ENCODE results near the gene TLNRD1. TPM values are rescaled to one million over a fixed set of nuclear protein-coding genes. Genes with fewer than 3 reads are reported as not detected.
"Not testable (repeated sequence)": the region's sequence is repeated elsewhere in the genome, so short reads cannot be mapped to it uniquely, and the experiment has no call there.

TLNRD1 gene
- total RNA-seq (1 to 10 TPM; 2.4 to 4.4 (median 2.7) TPM), polyA plus RNA-seq (1 to 10 TPM in 1 of 3 donors, under 1 TPM in 2; 0.65 to 5.1 (median 0.82) TPM)
- long read RNA-seq, donor 1, full-length matches to known transcripts, result 2 of 2 reads
- long read RNA-seq, donor 1, partial matches to known transcripts, result 0 of 2 reads
- long read RNA-seq, donor 1, other reads (novel, unspliced or antisense), result 0 of 2 reads
- long read RNA-seq, donor 2, full-length matches to known transcripts, result 3 of 3 reads
- long read RNA-seq, donor 2, partial matches to known transcripts, result 0 of 3 reads
- long read RNA-seq, donor 2, other reads (novel, unspliced or antisense), result 0 of 3 reads

- TF ChIP-seq CTCF (IDR thresholded peaks at IDR 0.05), result no peak
- Histone ChIP-seq H3K36me3 (ENCODE audit: insufficient read depth in 1 of 2, low read depth in 1 of 2) (no peaks in the 10 kb centered on the region), H3K4me1 (peaks cover 3% of the 10 kb centered on the region), H3K27ac (peak within 1 kb of the TSS; percentile 80), H3K9me3 (no peaks in the 10 kb centered on the region), H3K27me3 (ENCODE audit: insufficient read depth in 3 of 3, low read length in 2 of 3) (peaks cover 0 to 55% (median 13%) of the 10 kb centered on the region in 3 donors), H3K4me3 (peak within 1 kb of the TSS; percentile 84)
- DNase-seq (peak; percentile 88 to 90), ATAC-seq (peak; percentile 57 to 77 (median 64))
- intact Hi-C loops (cut with DNase I), result loop anchor here in 1 of 2 donors (5.0 kb wide), 1 partner anchor 107 kb away; no protein-coding TSS in a partner anchor
- WGBS, 3 donors, result 0 to 1% (median 0%) methylated on average over 46 to 66 of the region's 66 CpGs
Observed at GRCh38 chr15:81000624-81001151, at the start of gene TLNRD1. Gene TLNRD1, plus strand, starts transcription at chr15:81000923. Its CDS starts 1,349 bp downstream, at chr15:81002272.

- TF ChIP-seq CTCF (IDR thresholded peaks at IDR 0.05), result no peak
- 72 to 74% (median 74%) methylated on average over 5 of the region's 5 CpGs for WGBS, 3 donors
- Histone ChIP-seq H3K4me3 (no peak overlapping the region), H3K4me1 (no peaks in the 10 kb centered on the region), H3K27ac (no peak overlapping the region), H3K9me3 (no peaks in the 10 kb centered on the region), H3K36me3 (ENCODE audit: insufficient read depth in 1 of 2, low read depth in 1 of 2) (peaks cover 3 to 41% of the 10 kb centered on the region in 2 donors), H3K27me3 (ENCODE audit: insufficient read depth in 3 of 3, low read length in 2 of 3) (no peaks in the 10 kb centered on the region)
- DNase-seq (no peak), ATAC-seq (no peak)
- intact Hi-C loops (cut with DNase I), result no loop called here
Observed at GRCh38 chr15:80951941-80952340, 48.8 kb upstream of the TLNRD1 start.

GRCh38 chr15:80953001-80953952 is 47.4 kb upstream of the TLNRD1 start:
- peaks cover 0 to 27% of the 10 kb centered on the region in 2 donors for H3K36me3 ChIP-seq (ENCODE audit: insufficient read depth in 1 of 2, low read depth in 1 of 2)
- H3K4me3 ChIP-seq, result no peak overlapping the region
- DNase-seq (no peak), ATAC-seq (no peak)
- H3K27me3 ChIP-seq (ENCODE audit: insufficient read depth in 3 of 3, low read length in 2 of 3), result no peaks in the 10 kb centered on the region
- no peak overlapping the region for H3K27ac ChIP-seq
- H3K4me1 ChIP-seq, result no peaks in the 10 kb centered on the region
- H3K9me3 ChIP-seq, result no peaks in the 10 kb centered on the region
- intact Hi-C loops (cut with DNase I), result no loop called here
- TF ChIP-seq CTCF (IDR thresholded peaks at IDR 0.05), result no peak
- WGBS, 3 donors, result 95 to 97% (median 95%) methylated on average over 12 of the region's 12 CpGs

- WGBS, 3 donors, result 95 to 97% (median 97%) methylated on average over 9 of the region's 9 CpGs
- ATAC-seq, result no peak
Observed at GRCh38 chr15:80953953-80954778, 46.6 kb upstream of the TLNRD1 start.

GRCh38 chr15:80955571-80956452 is 44.9 kb upstream of the TLNRD1 start:
- WGBS, 3 donors, result 89 to 94% (median 90%) methylated on average over 19 of the region's 19 CpGs
- intact Hi-C loops (cut with DNase I), result not testable (repeated sequence)

More at GRCh38 chr15:80953953-80954778, 46.6 kb upstream of the TLNRD1 start:
- TF ChIP-seq CTCF (IDR thresholded peaks at IDR 0.05), result no peak
- H3K27me3 ChIP-seq (ENCODE audit: insufficient read depth in 3 of 3, low read length in 2 of 3), result no peaks in the 10 kb centered on the region
- H3K27ac ChIP-seq, result no peak overlapping the region
- intact Hi-C loops (cut with DNase I), result no loop called here
- H3K9me3 ChIP-seq, result no peaks in the 10 kb centered on the region
- H3K4me3 ChIP-seq, result no peak overlapping the region
- H3K36me3 ChIP-seq (ENCODE audit: insufficient read depth in 1 of 2, low read depth in 1 of 2), result peaks cover 0 to 28% of the 10 kb centered on the region in 2 donors
- no peaks in the 10 kb centered on the region for H3K4me1 ChIP-seq
- DNase-seq, result no peak

More at GRCh38 chr15:80955571-80956452, 44.9 kb upstream of the TLNRD1 start:
- H3K4me1 ChIP-seq; H3K4me3 ChIP-seq; H3K27ac ChIP-seq; H3K27me3 ChIP-seq (ENCODE audit: insufficient read depth in 3 of 3, low read length in 2 of 3); H3K9me3 ChIP-seq: not testable (repeated sequence)
- ATAC-seq (peak in 1 of 4 donors; percentile 39), DNase-seq (peak in 1 of 2 donors; percentile 27)
- H3K36me3 ChIP-seq (ENCODE audit: insufficient read depth in 1 of 2, low read depth in 1 of 2), result peaks cover 0 to 22% of the 10 kb centered on the region in 2 donors
